IPS-18c (cell line): ENCODE data around the gene REPIN1.

ENCODE experiments used
- H3K4me3 ChIP-seq: 2 replicates; pipeline ENCODE4 v1.7.0; 2013; ENCODE audit warnings: low read depth, mild to moderate bottlenecking, low read length, moderate library complexity; ENCODE audit not compliant: insufficient read depth
- H3K9me3 ChIP-seq: one replicate; pipeline ENCODE4 v1.6.1; 2013; ENCODE audit warnings: mild to moderate bottlenecking, low read length, moderate library complexity; ENCODE audit not compliant: control insufficient read depth, insufficient read depth

REPIN1 gene

DNA sequence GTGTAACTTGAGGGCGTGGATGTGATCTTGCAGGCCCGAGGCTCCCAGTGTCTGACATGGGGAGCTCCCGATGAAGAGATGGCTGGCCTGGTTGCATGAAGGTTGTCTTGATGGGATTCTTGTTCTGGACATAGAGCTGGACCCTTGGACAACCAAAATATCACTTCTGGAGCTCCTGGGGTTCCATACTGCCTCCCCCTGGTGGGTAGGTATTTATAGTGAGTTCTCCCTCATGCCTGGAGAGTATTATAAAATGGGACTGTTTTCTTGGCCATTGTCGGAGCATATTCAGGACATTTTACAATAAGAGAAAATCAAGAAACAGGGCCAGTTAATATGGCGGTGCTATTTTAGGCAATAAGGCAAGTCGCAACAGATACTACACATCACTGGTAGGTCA lies 49.2 kb downstream of the REPIN1 start:
- no peaks in the 10 kb centered on the region for H3K9me3 ChIP-seq
- no peak overlapping the region for H3K4me3 ChIP-seq

DNA sequence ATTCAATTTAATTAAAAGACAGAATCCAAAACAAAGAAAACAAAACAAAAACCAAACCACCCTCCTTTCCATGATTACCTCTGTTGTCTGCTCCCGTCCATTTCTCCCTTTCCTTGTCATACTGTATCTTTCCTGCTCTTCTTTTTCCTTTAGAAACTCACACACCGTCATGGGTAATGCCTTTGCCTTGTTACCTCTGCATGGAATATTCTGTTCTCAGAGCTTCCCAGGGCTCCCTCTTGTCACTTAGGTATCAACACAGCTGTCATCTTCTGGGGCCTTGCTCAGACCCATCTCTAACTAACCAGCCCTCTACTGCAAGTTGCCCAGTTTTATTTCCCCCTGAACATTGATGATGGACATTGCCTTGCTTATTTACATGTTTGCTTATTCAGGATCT lies 51.6 kb downstream of the REPIN1 start:
- H3K4me3 ChIP-seq = no peak overlapping the region
- H3K9me3 ChIP-seq = no peaks in the 10 kb centered on the region

DNA sequence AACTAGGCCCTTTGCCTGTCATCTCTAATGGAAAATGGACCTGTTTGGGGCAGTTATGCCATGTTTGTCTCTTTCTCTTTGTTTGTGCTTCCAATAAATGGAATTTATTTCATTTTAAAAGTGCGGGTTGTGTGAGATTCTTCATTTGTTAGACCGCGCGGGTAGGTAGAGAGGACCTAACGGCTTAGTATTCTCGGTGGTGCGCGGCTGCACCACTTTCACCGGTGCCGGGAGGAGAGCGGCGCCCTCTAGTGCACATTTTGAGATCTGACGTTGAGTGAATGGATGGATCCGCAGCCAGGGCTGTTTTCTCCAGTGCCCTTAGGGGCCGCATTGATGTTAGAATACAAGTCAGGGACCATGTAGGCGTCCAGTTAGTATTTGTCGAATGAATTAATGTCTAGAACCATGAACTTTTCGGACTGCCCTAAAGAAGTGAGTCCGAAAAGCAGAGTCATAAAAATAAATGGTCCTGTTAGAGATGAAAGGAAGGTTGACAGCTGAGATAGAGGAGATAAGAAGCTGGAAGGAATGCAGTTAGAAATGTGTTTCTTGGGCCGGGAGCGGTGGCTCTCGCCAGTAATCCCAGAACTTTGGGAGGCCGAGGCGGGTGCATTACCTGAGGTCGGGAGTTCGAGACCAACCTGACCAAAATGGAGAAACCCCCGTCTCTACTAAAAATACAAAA lies 52.5 kb downstream of the REPIN1 start:
- Histone ChIP-seq H3K9me3 (no peaks in the 10 kb centered on the region), H3K4me3 (no peak overlapping the region)

GRCh38 chr7:150421831-150422230 lies 53.2 kb downstream of the REPIN1 start:
- Histone ChIP-seq H3K4me3 (no peak overlapping the region), H3K9me3 (no peaks in the 10 kb centered on the region)
